Cortex of kidney (tissue), 1 donor: ENCODE results near the gene PDE6D.
A peak's percentile ranks its signal among the peaks of the same experiment; 100 is the strongest.
"Not testable (repeated sequence)": the region's sequence is repeated elsewhere in the genome, so short reads cannot be mapped to it uniquely, and the experiment has no call there.

Experiments used
- DNase-seq: peaks from one replicate; lab custom pipeline; 2025; lab: John Stamatoyannopoulos, UW

The PDE6D gene

GRCh38 chr2:231718799-231719198 is 62.3 kb downstream of the PDE6D start:
- DNase-seq, result no peak

- DNase-seq, result no peak
Observed at GRCh38 chr2:231717281-231718171, 63.6 kb downstream of the PDE6D start.

DNA sequence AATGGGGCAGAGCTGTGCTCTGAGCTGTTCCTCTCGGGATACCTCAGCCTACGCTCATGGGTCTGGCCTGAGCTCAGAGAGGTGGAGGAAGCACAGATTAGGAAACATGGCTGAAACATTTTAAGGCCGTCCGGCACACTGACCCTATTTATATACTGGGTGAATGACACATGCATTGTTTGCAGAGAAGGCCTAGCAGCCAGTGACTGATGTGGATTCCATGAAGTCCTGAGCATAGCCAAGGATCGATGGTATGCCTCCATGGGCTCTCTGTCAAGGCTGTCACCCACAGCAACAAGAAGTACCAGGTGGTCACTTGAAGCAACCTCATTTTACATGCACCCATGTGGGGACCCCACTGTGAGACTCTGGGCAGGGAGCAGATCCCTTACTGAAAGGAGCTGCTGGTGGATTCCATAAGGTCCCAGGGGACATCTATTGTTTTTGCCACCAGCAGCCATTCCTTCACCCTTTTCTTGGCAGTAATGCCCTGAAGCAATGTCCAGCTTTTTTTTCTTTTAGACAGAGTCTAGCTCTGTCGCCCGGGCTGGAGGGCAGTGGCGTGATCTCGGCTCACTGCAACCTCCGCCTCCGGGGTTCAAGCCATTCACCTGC is 64.3 kb downstream of the PDE6D start:
- DNase-seq, result no peak

DNA sequence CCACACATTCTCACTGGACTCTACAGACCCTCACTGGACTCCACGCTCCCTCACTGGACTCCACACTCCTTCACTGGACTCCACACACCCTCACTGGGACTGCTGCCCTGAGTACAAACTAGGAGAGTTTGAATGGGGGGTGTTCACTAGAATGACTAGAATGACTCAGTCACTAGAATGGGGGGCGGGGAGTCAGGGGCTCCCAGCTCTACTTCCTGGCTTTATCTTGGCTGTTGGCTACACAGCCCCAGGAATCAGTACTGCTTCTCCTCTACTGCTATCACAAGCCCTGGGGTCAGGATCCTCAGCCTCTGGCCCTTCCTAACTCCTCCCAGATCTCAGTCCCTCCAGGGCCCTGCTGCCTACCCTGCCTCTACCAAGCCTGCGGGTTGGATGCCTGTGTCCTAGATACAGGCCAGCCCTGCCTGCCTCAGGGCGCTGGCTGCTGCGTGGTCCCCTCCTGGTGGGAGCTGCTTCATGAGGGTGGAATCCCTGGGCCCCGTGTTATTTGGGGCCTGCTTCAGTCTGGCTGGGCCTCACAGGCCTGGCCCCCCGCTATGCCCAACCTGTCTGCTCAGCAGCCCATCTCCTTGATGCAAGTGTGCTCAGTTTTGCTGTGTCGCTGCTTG is 65.0 kb downstream of the PDE6D start:
- no peak for DNase-seq

GRCh38 chr2:231715499-231715837 is 65.6 kb downstream of the PDE6D start:
- DNase-seq, result no peak

DNA sequence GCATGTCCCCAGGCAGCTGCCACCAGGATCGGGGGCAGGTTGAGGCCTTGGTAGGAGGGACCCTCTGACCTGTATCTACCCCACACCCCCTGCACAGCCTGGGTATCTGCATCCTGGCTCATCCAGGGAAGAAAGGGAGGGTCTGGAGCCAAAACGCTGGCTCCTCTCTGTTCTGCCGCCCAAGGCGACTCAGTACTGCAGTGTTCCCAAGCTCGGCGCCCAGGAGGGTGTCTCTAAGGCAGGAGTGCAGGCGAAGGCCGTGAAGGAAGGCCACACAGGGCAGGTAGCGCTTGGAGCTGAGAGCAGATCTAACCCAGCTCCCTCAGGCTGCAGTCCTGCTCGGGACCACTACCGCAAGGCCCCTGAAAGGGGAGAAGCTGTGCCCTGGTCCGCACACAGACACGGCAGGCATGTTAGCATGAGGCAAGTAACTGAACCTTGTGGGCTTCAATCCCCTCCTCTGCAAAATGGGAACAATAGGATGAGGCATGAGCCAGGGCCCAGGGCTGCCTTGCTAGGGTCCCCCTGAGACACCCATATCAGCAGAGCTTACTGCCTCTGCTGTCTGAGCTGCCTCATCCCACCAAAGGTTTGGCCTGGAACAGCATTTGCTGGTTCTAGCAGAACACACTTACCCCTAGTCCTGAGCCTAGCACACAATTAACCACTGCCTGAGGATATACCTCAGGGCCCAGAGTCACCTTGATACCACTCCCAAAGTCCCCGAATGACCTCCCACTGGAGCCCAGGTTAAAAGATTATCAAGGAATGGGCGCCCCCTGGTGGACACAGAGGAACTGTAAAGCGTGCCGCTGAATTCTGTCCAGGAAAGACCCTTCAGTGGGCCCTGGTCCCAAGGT is 66.2 kb downstream of the PDE6D start:
- no peak for DNase-seq

- no peak for DNase-seq
Observed at GRCh38 chr2:231713730-231714638, 67.1 kb downstream of the PDE6D start.

DNA sequence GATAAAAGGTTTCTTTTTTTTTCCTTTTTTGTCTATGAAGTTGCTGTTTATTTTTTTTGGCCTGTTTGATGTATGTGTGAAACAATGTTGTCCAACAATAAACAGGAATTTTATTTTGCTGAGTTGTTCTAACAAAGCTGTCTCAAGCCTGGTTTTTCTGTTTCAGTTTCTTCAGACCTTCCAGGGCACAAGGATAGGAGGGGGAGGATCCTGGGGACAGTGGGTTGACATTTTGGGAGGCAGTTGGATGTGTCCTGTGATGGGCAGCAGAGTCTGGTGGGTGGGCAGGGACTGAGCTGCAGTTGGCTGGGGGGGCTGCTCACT is 67.7 kb downstream of the PDE6D start:
- DNase-seq, result not testable (repeated sequence)

DNA sequence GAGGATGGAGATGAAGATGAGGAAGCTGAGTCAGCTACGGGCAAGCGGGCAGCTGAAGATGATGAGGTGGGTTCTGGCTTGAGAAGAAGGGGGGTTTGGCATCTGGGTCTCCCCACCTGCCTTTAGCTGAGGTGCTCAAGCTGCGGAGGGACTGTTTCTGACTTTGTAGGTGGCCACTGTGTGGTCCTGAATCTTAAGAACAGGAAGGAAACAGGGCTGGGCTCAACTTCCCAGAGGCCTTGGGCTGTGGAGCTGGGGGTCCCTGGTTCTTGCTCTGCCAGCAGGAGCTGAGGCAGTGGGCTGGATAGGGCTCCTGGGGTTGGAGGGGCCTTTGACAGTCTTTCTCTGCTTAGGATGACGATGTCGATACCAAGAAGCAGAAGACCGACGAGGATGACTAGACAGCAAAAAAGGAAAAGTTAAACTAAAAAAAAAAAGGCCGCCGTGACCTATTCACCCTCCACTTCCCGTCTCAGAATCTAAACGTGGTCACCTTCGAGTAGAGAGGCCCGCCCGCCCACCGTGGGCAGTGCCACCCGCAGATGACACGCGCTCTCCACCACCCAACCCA is 68.5 kb downstream of the PDE6D start:
- DNase-seq, result not testable (repeated sequence)

- DNase-seq, result no peak
Observed at GRCh38 chr2:231711677-231712450, 69.2 kb downstream of the PDE6D start.

DNA sequence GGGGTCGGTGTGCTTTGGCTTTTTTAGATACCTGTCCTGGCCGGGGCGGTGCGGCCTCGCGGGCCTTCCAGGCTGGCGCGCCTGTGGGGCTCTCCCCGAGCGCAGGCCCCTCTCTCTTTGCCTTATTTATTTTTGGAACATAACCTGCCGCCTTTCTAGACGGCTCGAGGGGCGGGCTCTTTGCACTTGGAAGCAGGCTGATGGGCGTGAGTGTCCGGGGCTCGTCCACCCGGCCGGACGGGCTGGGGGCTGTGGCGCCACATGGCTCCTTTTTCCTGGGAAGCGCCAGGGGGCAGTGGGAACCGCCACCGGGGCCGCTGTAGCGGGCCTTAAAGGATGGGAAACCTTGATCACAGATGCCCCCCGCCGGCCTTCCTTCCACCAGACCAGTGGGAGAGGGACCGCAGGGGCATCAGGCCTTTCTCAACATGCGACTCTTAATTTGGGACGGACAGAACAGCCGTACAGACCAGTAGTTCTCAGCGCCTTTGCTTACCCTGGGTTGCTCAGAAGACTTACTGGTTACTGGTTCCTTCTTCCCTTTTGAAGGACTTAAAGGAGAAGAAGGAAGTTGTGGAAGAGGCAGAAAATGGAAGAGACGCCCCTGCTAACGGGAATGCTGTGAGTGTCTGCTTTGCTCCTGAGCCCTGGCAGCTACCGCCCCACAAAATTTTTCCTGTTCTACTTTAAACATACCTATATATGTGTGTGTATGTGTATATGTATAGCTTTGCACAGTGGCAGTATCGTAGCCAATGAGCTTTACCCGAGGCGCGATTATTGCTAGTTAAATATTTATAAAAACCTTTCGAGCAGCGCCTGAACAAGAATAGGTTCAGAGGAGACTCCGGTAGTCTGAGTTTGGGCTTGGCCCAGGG is 70.0 kb downstream of the PDE6D start:
- DNase-seq, result no peak

GRCh38 chr2:231709981-231710798 is 70.9 kb downstream of the PDE6D start:
- DNase-seq, result no peak

GRCh38 chr2:231709636-231709980 is 71.5 kb downstream of the PDE6D start:
- DNase-seq, result no peak

DNA sequence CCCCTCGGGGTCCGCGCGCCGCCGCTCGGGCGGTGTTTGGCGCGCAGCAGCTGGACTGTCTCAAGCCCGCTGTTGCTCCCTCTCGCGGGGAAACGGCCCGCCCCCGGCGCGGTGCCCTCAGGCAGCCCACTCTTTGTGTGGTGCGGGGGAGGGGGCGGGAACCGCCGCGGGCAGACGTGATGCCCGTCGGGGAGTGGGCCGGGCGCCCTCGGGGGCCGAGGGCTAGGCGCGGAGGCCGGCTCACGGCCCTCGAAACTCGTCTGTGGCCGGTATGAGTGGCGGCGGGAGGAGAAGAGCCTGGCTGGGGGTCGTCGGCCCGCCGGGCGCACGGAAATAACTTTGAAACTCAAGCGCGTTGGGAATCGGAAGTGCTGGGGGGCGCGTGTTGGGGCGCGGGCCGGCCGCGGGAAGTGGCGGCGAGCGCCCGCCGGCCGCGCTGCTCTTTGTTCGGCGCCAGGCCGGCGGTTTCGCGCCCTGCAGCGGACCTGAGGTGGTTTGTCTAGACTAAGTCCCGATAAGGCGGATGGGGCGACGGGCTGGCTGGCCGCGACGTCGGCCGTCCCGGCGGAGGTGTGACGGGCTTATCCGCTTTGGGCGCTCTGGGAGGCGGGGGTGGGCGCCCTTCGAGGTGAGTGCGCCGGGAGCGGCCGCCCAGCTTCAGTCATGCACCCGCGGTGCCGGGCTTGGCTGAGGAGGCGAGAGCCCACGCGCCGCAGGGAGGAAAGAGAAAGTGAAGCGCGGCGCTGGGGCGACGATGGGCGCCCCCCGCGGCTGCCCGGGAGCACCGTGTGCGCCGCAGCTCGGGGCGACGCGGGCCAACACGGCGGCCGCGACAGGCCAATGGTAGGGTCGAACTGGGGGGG is 72.1 kb downstream of the PDE6D start:
- no peak for DNase-seq

DNA sequence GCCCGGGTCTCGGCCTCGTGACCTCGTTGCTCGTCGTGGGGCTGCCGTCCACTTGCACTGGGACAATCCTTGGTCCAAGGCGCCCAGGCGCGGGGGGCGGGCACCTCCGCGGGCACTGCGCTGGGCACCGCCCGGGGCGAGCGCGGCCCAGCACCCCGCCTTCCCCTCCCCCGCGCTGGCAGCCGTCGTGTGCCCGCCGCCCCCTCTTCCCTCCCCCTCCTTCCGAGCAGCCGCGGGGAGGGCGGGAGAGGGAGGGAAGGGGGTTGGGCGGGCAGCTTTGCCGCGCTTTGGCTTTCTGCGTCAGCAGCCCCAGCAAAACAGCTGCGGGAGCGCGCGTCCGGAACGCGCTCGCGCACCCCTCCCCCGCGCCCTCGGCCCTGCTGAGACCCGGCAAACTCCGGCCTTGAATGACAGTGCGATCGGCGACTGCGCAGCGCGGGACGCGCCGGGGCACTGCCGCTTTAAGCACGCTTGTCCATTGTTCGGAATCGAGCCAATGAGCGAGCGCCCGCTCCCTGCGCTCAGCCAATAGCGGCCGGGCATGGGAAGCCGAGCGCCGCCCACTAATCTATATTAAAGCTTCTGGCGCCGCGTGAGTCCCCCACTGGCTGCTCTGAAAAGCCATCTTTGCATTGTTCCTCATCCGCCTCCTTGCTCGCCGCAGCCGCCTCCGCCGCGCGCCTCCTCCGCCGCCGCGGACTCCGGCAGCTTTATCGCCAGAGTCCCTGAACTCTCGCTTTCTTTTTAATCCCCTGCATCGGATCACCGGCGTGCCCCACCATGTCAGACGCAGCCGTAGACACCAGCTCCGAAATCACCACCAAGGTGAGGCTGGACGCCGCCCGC is 72.9 kb downstream of the PDE6D start, which contains the start of gene PTMA:
PTMA (plus strand) TSS at position 599 of the 846 bp plus-strand sequence; CDS start at position 781, 182 bp downstream.
- peak; percentile 97 for DNase-seq

DNA sequence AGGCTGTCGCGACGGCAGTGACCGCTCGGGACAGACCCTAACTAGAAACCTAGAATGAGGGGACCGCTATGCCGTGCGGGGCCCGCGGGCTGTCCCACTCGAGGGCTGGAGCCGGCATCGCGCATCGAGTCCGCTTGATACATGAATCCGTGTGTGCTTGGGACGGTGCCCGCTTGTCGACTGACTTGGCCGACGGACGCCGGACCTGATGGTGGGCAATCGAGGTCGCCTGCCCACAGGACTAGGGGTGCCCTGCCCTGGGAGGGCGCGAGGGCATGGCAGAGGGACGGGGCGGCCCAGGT is 73.5 kb downstream of the PDE6D start:
- peak; percentile 82 for DNase-seq
